ENCODE results near the gene ONECUT2. TPM values are rescaled to one million over a fixed set of nuclear protein-coding genes. Genes with fewer than 3 reads are reported as not detected.

ONECUT2 gene
- under 0.01 TPM in 2 replicates for total RNA-seq

GRCh38 chr18:57434536-57435494 lies at the start of gene ONECUT2:
ONECUT2 (plus strand) TSS chr18:57435374; CDS start chr18:57435717, 343 bp downstream.

Other genes with a start within 250 kb of the ONECUT2 start
- gene ST8SIA3, start 82.8 kb upstream of the ONECUT2 start, total RNA-seq, result not detected in 2 replicates
- gene FECH, start 151.3 kb downstream of the ONECUT2 start, total RNA-seq, result 31.1 and 35.1 TPM in 2 replicates
- gene NARS1, start 186.5 kb downstream of the ONECUT2 start, total RNA-seq, result 80.7 and 110 TPM in 2 replicates